Activated naive CD8-positive, alpha-beta T cell treated with anti-CD3 and anti-CD28 coated beads for 36 hours (primary cell): ENCODE measurements around the gene KLRG1. TPM values are rescaled to one million over a fixed set of nuclear protein-coding genes. Genes with fewer than 3 reads are reported as not detected.

Source experiments
- DNase-seq: peaks from one replicate; pipeline ENCODE4 v3.0.0; 2021
- H3K27ac Mint-ChIP-seq: one replicate; pipeline ENCODE4 v1.8.0; 2022; ENCODE audit warnings: mild to moderate bottlenecking, moderate library complexity, mixed read lengths
- H3K27me3 Mint-ChIP-seq: one replicate; pipeline ENCODE4 v1.8.0; 2022; ENCODE audit warnings: mild to moderate bottlenecking, mixed read lengths
- H3K36me3 Mint-ChIP-seq: one replicate; pipeline ENCODE4 v1.8.0; 2021; ENCODE audit warnings: mild to moderate bottlenecking, mixed read lengths
- H3K4me1 Mint-ChIP-seq: one replicate; pipeline ENCODE4 v1.8.0; 2021; ENCODE audit warnings: mixed read lengths
- H3K4me3 Mint-ChIP-seq: one replicate; pipeline ENCODE4 v1.8.0; 2022; ENCODE audit warnings: mild to moderate bottlenecking, moderate library complexity, mixed read lengths
- H3K9me3 Mint-ChIP-seq: one replicate; pipeline ENCODE4 v1.8.0; 2022; ENCODE audit warnings: mixed read lengths
- total RNA-seq, 2 experiments: library from RNA; stranded (reverse); gene quantifications; one replicate each; pipeline ENCODE4 v1.2.3, GENCODE V29; 2021

KLRG1 gene
- total RNA-seq, 2 experiments from 2014 or later: 2.2 to 3.7 TPM

DNA sequence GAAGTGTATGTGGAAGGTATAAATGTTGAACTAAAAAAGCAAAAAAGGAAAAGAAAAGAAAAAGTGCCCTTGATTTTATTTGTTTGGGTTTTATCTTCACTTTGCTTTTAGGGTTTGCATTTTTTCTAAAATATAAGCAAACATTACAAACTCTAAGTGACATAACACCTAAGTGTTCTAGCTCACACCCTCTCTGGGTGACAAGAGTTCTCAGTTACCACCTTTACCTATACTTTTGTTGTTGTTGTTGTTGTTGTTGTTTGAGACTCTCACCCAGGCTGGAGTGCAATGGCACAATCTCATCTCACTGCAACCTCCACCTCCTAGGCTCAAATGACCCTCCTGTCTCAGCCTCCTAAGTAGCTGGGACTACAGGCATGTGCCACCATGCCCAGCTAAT lies 13.0 kb downstream of the KLRG1 start:
- Mint-ChIP-seq H3K4me3 (no peak overlapping the region), H3K4me1 (peaks cover 19% of the 10 kb centered on the region), H3K27me3 (no peaks in the 10 kb centered on the region), H3K9me3 (no peaks in the 10 kb centered on the region), H3K36me3 (peaks cover 3% of the 10 kb centered on the region), H3K27ac (no peak overlapping the region)
- DNase-seq: no peak

DNA sequence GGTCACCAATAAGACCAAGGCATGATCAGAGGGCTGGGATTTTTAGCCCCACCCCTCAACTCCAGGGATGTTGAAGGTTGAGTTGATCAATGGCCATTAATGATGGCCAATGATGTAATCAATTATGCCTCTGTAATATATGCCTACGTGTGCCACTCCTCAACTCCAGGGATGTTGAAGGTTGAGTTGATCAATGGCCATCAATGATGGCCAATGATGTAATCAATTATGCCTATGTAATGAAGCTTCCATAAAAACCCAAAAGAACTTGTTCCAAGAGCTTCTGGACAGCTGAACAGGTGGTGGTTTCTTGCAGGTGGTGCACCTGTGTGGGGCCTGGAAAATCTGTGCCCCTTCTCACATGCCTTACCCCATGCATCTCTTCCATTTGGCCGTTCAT lies 33.2 kb downstream of the KLRG1 start:
- no peak for DNase-seq
- Mint-ChIP-seq H3K4me3 (no peak overlapping the region), H3K36me3 (peaks cover 21% of the 10 kb centered on the region), H3K27me3 (peaks cover 2% of the 10 kb centered on the region), H3K9me3 (peaks cover 30% of the 10 kb centered on the region), H3K27ac (peak overlapping the region; percentile 16), H3K4me1 (peaks cover 16% of the 10 kb centered on the region)

DNA sequence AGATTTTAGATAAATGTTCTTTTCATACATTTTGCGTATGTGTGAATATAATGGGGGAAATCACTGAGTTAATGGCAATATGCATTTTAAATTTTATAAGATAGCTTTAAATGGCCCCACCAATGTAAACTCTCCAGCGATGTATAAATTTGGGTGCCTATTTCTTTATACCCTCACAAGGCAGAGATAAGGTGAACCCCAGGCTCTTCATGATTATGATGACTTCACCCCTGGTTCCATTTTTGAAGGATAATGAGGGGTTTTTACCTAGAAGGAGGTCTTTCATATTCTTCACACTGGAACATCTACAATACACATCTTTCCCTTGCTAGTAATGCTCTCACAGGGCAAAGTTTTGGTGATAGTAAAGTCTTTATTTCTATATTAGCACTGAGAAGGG lies 35.2 kb downstream of the KLRG1 start:
- Mint-ChIP-seq H3K4me3 (no peak overlapping the region), H3K27ac (no peak overlapping the region), H3K4me1 (peaks cover 24% of the 10 kb centered on the region), H3K36me3 (peaks cover 21% of the 10 kb centered on the region), H3K27me3 (peaks cover 5% of the 10 kb centered on the region), H3K9me3 (peaks cover 20% of the 10 kb centered on the region)
- no peak for DNase-seq

DNA sequence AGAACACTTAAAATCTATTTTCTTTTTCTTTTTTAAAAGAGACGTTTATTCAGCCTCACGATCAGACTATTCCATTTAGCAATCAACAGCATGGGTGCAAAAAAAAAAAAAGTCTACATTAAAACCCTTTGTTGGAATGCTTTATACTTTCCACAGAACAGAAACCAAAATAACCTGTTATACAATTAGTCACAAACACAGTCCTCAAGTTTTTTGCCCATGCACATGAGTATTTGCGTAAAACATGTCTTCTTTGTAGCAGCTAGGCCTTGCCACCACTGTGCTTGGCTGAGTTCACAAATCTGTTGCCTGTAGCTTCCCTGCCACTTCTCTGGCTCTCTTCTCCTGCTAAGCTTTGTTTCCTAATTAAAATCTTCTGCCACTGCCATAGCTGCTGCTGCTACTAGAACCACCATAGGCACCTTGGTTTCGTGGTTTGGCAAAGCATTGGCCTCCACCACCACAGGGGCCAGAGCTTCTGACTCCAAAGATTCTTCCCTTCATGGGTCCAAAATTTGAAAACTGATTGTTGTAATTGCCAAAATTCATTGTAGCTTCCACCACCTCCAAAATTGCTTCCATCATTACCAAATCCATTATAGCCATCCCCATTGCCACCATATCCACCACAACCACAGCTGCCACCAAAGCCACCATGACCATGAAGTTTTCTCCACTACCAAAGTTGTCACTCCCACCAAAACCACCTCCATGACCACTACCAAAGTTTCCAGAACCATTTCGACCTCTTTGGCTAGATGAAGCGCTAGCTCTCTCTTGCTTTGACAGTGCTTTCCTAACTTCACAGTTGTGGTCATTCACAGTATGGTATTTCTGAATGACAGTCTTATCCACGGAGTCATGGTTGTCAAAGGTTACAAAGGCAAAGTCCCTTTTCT lies 38.1 kb downstream of the KLRG1 start:
- Mint-ChIP-seq H3K27me3 (peaks cover 5% of the 10 kb centered on the region), H3K4me1 (peaks cover 32% of the 10 kb centered on the region), H3K36me3 (peaks cover 16% of the 10 kb centered on the region), H3K9me3 (peaks cover 14% of the 10 kb centered on the region), H3K27ac (peak overlapping the region; percentile 92), H3K4me3 (peak overlapping the region; percentile 75)
- DNase-seq: peak; percentile 58

DNA sequence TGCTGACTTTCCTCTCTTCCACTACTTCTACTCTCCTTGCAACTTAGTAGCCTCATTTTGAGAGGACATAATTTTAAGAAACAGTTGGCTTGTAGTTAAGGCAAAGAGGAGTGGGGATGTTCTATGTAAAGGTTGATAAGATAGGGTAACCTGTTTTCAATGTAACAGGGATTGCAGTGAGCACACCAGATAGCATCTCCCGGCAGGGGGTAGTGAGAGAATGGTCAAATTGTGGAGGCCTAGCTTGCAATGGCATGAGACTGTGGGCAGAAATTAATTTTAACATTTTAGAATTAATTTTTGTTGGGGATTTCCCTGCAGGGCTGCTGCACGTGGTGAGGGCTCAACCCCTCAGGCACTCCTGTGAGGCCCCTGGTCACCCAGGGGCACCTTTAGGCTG lies 41.4 kb downstream of the KLRG1 start:
- DNase-seq: no peak
- H3K9me3 Mint-ChIP-seq: peaks cover 12% of the 10 kb centered on the region
- peaks cover 32% of the 10 kb centered on the region for H3K4me1 Mint-ChIP-seq
- no peak overlapping the region for H3K4me3 Mint-ChIP-seq
- H3K27ac Mint-ChIP-seq: no peak overlapping the region
- peaks cover 5% of the 10 kb centered on the region for H3K27me3 Mint-ChIP-seq
- H3K36me3 Mint-ChIP-seq: peaks cover 19% of the 10 kb centered on the region

DNA sequence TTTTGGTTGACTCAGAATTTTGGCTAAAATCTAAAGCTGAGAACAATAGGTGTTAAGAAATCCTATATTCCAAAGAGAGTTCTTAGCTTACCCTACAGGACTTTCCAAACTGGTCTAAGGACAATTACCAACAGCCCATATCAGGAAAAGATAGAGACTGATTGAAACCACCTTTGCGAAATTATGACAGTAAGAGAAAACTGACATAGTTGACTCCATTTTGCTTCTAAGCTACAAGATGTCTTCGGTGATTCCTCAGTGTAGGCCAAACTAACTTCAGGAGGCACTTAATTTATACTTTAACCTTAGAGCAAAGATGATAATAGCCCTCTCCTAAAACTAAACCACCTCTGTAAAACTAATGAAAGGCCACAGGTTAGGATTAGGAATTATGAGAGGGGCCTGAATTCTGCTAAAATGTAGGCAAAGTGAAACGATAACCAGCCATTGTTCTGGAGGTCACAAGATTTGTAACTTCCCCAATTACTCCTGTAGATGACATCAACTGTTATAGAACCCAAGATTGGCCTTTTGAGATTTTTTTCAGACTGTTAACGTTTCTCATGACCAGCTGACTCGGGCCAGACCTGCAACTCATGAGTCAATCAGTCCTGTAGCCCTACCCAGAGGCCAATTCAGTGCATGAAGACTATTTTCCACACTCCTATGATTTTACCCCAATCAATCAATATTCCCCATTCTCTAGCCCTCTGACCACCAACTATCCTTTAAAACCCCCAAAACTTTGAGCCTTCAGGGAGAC lies 43.0 kb downstream of the KLRG1 start:
- Mint-ChIP-seq H3K9me3 (peaks cover 11% of the 10 kb centered on the region), H3K4me3 (no peak overlapping the region), H3K4me1 (peaks cover 37% of the 10 kb centered on the region), H3K27ac (no peak overlapping the region), H3K27me3 (peaks cover 5% of the 10 kb centered on the region), H3K36me3 (peaks cover 18% of the 10 kb centered on the region)
- DNase-seq: no peak

DNA sequence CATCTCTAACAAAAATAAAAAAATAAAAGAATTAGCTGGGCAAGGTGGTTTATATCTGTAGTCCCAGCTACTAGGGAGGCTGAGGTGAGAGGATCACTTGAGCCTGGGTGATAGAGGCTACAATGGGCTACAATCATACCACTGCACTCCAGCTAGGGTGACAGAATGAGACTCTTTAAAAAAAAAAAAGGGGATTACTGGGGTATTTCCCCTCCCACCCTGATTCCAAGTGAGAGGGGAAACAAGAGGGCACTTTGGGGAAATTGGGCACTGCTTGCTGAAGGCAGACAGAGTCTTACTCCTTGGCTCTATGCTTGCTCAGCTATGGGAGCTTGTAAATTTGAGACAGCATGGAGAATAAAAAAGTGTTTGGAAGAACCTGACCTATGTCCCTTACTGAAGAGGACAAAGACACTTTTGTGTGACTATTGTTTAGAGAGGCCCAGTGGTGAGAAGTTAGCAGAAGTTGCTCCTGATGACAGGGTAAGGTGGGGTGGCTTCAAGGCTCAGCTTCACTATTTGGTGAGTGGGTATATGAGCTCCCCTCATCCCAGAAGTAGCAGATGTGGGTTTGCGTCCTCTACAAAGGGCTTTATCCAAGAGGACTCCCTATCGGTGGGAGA lies 44.0 kb downstream of the KLRG1 start:
- no peak overlapping the region for H3K4me3 Mint-ChIP-seq
- DNase-seq: no peak
- no peaks in the 10 kb centered on the region for H3K27me3 Mint-ChIP-seq
- H3K36me3 Mint-ChIP-seq: peaks cover 12% of the 10 kb centered on the region
- H3K9me3 Mint-ChIP-seq: peaks cover 7% of the 10 kb centered on the region
- peaks cover 36% of the 10 kb centered on the region for H3K4me1 Mint-ChIP-seq
- H3K27ac Mint-ChIP-seq: no peak overlapping the region

DNA sequence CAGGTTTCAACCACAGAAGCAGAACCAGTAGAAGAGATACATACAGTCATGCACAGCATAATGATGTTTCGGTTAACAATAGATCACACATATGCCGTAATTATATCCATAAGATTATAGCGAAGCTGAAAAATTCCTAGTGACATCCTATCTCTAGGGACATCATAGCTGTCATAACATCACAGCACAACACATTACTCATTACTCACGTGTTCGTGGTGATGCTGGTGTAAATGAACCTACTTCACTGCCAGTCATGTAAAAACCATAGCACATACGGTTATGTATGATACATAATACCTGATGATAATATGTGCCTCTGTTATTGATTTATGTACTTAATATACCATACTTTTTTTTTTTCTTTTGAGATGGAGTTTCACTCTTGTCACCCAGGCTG lies 44.7 kb downstream of the KLRG1 start:
- Mint-ChIP-seq H3K27ac (no peak overlapping the region), H3K36me3 (peaks cover 6% of the 10 kb centered on the region), H3K4me1 (peaks cover 35% of the 10 kb centered on the region), H3K27me3 (no peaks in the 10 kb centered on the region), H3K9me3 (peaks cover 3% of the 10 kb centered on the region), H3K4me3 (no peak overlapping the region)
- DNase-seq: no peak

DNA sequence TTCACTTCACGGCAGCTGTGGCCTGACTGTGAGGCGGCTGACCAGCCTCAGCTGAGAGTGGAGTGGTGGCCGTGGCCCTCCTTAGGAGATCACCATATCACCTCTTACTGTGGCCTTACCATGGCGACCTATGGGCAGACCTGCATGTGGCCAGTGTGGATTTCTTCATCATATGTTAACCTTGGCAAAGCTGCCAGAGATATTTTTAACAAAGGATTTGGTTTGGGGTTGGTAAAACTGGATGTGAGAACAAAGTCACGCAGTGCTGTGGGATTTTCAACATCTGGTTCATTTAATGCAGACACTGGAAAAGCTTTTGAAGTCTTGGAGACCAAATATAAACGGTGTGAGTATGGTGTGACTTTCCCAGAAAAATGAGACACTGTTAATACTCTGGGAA lies 46.9 kb downstream of the KLRG1 start:
- peaks cover 3% of the 10 kb centered on the region for H3K9me3 Mint-ChIP-seq
- no peak for DNase-seq
- peaks cover 39% of the 10 kb centered on the region for H3K4me1 Mint-ChIP-seq
- H3K36me3 Mint-ChIP-seq: peaks cover 6% of the 10 kb centered on the region
- no peak overlapping the region for H3K4me3 Mint-ChIP-seq
- no peak overlapping the region for H3K27ac Mint-ChIP-seq
- H3K27me3 Mint-ChIP-seq: no peaks in the 10 kb centered on the region

DNA sequence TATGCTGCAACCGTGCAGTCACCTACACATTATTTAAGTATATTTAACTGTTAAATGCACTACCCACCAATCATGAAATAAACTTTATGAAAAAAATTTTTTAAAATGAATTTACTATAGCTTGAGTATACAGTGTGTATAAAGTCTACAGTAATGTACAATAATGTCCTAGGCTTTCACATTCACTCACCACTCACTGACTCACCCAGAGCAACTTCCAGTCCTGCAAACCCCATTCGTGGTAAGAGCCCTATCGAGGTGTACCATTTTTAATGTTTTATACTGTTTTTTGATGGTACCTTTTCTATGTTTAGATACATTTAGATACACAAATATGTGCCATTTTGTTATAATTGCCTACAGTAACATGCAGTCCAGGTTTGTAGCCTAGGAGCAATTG lies 48.1 kb downstream of the KLRG1 start:
- no peaks in the 10 kb centered on the region for H3K27me3 Mint-ChIP-seq
- H3K4me3 Mint-ChIP-seq: no peak overlapping the region
- peaks cover 3% of the 10 kb centered on the region for H3K9me3 Mint-ChIP-seq
- peaks cover 36% of the 10 kb centered on the region for H3K4me1 Mint-ChIP-seq
- H3K27ac Mint-ChIP-seq: no peak overlapping the region
- no peak for DNase-seq
- H3K36me3 Mint-ChIP-seq: peaks cover 6% of the 10 kb centered on the region

DNA sequence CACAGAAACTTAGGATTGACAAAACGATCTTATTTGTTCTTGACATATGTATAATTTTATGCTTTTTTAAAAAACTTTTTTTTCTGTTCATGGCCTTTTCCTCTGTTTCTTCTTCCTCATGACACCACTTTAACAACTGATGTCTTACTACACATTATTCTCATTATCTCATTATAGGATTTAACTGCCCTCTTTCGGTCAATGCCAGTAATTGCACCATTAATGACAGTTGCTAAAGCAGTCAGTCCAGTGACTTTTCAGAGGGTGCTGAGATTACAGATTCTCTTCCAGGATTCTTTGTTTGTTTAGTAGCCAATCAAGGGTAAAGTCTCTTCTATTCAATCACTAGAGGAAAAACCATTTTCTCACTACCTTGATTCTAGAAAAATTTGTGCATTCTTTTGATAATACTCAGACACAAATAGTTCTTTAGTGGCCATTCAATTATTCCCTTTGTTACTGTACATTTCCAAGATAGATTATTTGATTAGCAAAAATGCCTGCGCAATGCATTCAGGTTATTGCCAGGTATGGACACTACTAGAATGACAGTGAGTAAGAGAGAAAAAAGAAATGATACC lies 50.1 kb downstream of the KLRG1 start:
- no peak overlapping the region for H3K4me3 Mint-ChIP-seq
- H3K27me3 Mint-ChIP-seq: no peaks in the 10 kb centered on the region
- peaks cover 2% of the 10 kb centered on the region for H3K36me3 Mint-ChIP-seq
- DNase-seq: no peak
- H3K4me1 Mint-ChIP-seq: peaks cover 28% of the 10 kb centered on the region
- peaks cover 3% of the 10 kb centered on the region for H3K9me3 Mint-ChIP-seq
- H3K27ac Mint-ChIP-seq: no peak overlapping the region

DNA sequence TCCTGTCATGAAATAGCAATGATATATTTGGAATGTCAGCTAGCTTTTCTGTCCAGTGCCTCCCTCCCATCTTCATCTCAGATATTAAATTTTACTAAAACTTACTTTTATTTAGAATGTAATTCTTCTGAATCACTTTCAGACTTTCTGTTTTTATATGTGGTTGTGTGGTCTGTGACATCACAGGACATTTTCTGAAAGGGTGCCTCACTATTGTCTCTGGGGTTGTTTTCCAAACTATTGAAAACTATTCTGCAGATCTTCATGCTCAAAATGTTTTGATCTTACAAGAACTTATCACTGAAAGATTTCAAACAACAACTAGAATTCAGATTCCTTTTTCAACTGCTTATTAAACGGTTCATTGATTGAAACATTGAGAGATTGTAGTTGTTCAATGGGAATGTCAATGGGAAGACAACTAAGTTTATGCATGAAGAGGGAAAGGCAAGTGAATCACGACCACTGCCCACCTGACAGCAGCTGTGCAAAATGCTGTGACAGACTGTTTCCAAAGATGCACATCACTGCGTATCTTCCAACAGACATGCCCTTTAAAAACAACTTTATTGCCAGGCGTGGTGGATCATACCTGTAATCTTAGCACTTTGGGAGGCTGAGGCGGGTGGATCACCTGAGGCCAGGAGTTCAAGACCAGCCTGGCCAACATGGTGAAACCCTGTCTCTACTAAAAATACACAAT lies 51.3 kb downstream of the KLRG1 start:
- H3K4me3 Mint-ChIP-seq: no peak overlapping the region
- peaks cover 1% of the 10 kb centered on the region for H3K9me3 Mint-ChIP-seq
- DNase-seq: no peak

DNA sequence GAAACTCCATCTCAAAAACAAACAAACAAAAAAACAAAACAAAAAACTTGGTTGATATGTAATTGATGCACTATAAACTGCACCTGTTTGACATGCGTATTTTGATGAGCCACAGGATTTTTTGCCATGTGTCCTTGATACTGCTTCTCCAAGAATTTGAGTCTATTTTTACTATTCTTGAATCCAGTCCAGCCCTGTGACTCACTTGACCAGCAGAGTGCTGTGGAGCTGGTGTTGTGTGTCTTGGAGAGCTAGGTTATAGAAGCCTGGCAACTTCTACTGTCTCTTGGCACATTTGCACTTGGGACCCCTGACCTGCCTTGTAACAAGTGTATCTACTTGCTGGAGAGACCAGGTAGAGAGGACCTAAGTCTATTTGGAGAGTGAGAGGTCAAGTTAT lies 52.0 kb downstream of the KLRG1 start:
- peaks cover 26% of the 10 kb centered on the region for H3K4me1 Mint-ChIP-seq

More for the DNA sequence above, 51.3 kb downstream of the KLRG1 start:
- peaks cover 28% of the 10 kb centered on the region for H3K4me1 Mint-ChIP-seq
- H3K27ac Mint-ChIP-seq: no peak overlapping the region
- no peaks in the 10 kb centered on the region for H3K27me3 Mint-ChIP-seq
- no peaks in the 10 kb centered on the region for H3K36me3 Mint-ChIP-seq

DNA sequence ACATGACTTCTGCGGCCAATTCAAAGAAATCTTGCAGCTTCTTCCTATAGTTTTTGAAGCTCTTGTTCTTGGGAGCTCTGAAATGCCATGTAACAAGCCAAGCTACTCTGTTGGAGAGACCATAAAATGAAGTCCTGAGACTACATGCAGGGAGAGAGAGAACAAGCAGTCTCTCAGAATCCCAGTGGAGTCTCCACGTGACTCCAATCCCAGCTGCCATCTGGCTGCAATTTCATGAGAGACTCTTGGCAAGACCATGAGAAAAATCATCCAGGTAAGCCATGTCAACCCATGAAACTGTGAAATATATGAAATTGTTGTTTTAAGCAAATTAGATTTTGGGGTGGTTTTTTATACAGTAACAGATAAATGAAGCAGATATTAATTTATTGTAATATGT lies 54.4 kb downstream of the KLRG1 start:
- no peaks in the 10 kb centered on the region for H3K36me3 Mint-ChIP-seq
- no peak overlapping the region for H3K4me3 Mint-ChIP-seq
- no peak overlapping the region for H3K27ac Mint-ChIP-seq
- no peaks in the 10 kb centered on the region for H3K27me3 Mint-ChIP-seq
- H3K9me3 Mint-ChIP-seq: peaks cover 3% of the 10 kb centered on the region
- H3K4me1 Mint-ChIP-seq: peaks cover 12% of the 10 kb centered on the region
- DNase-seq: no peak

More for the DNA sequence above, 52.0 kb downstream of the KLRG1 start:
- H3K4me3 Mint-ChIP-seq: no peak overlapping the region
- DNase-seq: no peak
- H3K27me3 Mint-ChIP-seq: no peaks in the 10 kb centered on the region
- no peak overlapping the region for H3K27ac Mint-ChIP-seq
- H3K36me3 Mint-ChIP-seq: no peaks in the 10 kb centered on the region
- H3K9me3 Mint-ChIP-seq: peaks cover 3% of the 10 kb centered on the region
